IPS-NIHi11 (cell line): ENCODE results near the gene F7.
A peak's percentile ranks its signal among the peaks of the same experiment; 100 is the strongest.
"Not testable (repeated sequence)": the region's sequence is repeated elsewhere in the genome, so short reads cannot be mapped to it uniquely, and the experiment has no call there.

Experiments
- DNase-seq: peaks from one replicate; pipeline ENCODE4 v3.0.0; 2012; ENCODE audit warnings: mixed read lengths, low spot score

Gene F7

GRCh38 chr13:113153810-113154748 lies 48.5 kb downstream of the F7 start:
- peak; percentile 84 for DNase-seq

GRCh38 chr13:113155201-113155600 lies 49.6 kb downstream of the F7 start:
- no peak for DNase-seq

GRCh38 chr13:113155982-113156655 lies 50.5 kb downstream of the F7 start:
- no peak for DNase-seq

- DNase-seq, result no peak
These were observed 51.8 kb downstream of the F7 start for GRCh38 chr13:113157206-113157928.

- DNase-seq, result no peak
These were observed 52.5 kb downstream of the F7 start, which contains the start of gene PROZ for GRCh38 chr13:113157929-113158747. PROZ (plus strand) TSS chr13:113158648; CDS start chr13:113158661, 13 bp downstream.

GRCh38 chr13:113158946-113159345 lies 53.4 kb downstream of the F7 start:
- DNase-seq, result no peak

GRCh38 chr13:113159701-113160100 lies 54.1 kb downstream of the F7 start:
- DNase-seq, result no peak

GRCh38 chr13:113160983-113161382 lies 55.4 kb downstream of the F7 start:
- no peak for DNase-seq

- DNase-seq, result no peak
These were observed 55.8 kb downstream of the F7 start for GRCh38 chr13:113161433-113161832.

- DNase-seq, result not testable (repeated sequence)
These were observed 56.4 kb downstream of the F7 start for GRCh38 chr13:113161975-113162374.

GRCh38 chr13:113162783-113163685 lies 57.4 kb downstream of the F7 start:
- no peak for DNase-seq

- no peak for DNase-seq
These were observed 58.9 kb downstream of the F7 start for GRCh38 chr13:113164492-113164891.

- DNase-seq, result no peak
These were observed 60.7 kb downstream of the F7 start for GRCh38 chr13:113166266-113166665.

GRCh38 chr13:113166681-113167080 lies 61.1 kb downstream of the F7 start:
- no peak for DNase-seq

GRCh38 chr13:113167155-113167554 lies 61.6 kb downstream of the F7 start:
- no peak for DNase-seq

- no peak for DNase-seq
These were observed 62.0 kb downstream of the F7 start for GRCh38 chr13:113167575-113167974.

- no peak for DNase-seq
These were observed 62.6 kb downstream of the F7 start for GRCh38 chr13:113168211-113168610.

GRCh38 chr13:113169277-113170272 lies 64.0 kb downstream of the F7 start:
- DNase-seq, result no peak
